DMS114 treated with DMSO at 0.1 percent for 48 hours (cell line): ENCODE results near the gene MEIS3.
A peak's percentile ranks its signal among the peaks of the same experiment; 100 is the strongest.

Source experiments
- DNase-seq: peaks from one replicate; lab custom pipeline; 2025; ENCODE audit not compliant: unreplicated experiment; lab: John Stamatoyannopoulos, UW

MEIS3 gene

DNA sequence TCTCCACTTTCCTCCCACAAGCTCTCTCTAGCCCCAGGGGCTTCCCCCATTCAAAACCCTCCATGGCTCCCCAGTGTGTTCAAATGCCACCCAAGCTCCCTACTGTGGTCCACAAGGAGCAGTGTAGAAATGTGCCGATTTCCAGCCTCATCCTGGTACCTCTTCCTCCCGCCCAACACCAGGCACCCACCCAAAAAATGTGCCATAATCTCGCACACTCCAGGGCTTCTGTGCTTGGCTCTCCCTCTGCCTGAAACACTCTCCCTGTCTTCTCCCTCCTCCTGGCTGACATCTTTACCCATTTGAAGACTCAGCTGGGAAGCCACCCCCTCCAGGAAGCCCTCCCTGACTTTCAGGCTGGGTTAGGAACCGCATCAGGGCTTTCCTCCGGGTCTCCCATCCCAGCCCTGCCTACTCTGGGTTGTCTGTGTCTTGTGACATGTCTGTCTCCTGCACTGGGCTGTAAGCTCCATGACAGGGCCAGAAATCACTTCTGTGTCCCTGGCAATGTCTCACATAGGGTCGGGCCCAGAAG, 16.6 kb upstream of the MEIS3 start:
- DNase-seq, result no peak

DNA sequence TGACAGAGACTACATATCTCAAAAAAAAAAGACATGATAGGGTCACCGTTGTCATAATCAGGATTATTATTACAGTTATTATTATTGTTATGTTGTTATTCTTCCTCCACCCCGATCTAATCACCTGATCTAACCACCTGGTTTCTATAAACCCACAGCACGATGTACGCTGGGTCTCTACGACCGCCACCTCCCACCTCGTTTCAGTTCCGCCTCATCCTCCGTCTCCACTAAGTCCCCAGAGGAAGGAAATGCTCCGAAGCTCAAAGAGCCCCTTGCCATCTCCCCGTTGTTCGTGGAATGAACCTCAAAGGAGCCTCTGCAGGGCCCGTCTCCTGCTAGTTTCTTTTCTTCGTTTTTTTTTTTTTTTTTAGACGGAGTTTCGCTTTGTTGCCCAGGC, 15.9 kb upstream of the MEIS3 start:
- no peak for DNase-seq

DNA sequence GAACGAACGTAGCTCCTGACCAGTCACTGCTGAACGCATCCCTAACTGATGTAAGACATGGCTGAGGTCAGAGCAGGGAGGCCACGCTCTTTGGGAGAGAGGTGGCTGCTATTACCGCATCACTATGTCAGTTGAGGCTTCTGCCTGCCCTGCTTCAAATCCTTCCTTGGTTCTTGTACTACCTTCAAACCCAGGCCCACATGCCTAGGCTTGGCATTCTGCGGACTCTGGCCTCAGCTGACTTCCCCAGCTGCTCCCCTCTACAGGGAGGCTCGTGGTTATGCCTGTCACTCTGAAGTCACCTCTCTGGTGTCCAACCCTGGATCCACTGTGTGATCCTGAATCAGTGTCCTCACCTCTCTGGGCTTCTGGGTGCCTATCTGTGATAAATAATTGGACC, 14.8 kb upstream of the MEIS3 start:
- no peak for DNase-seq

DNA sequence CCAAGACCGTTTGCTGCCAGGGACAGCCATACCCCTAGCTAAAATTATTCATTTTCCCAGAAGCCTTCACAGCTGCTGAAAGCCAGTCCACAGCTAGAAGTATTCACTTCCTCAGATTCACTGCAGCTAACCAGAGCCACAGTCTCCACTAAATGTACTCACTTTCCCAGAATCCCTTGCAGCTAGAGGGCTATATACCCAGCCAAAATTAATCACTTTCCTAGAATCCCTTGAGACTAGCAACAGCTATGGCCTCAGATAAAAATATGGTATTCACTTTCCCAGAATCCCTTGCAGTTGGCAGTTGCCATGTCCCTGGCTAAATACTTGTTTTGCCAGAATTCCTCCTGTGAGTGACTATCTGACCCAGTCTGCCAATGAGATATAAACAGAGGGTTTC, 13.8 kb upstream of the MEIS3 start:
- no peak for DNase-seq

DNA sequence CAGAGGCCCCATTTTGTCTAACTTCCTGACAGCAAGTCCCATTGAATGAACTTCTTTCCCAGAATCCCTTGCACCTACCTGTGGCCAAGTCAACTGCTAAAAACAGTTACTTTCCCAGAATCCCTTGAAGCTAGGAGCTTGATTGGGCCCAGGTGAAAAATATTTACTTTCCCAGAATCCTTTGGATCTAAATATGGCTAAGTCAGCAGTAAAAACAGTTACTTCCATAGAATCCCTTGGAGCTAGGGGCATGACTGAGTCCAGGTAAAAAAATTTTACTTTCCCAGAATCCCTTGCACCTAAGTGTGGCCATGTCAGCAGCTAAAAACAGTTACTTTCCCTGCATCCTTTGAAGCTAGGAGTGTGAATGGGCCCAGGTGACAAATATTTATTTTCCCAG, 13.2 kb upstream of the MEIS3 start:
- DNase-seq, result no peak

DNA sequence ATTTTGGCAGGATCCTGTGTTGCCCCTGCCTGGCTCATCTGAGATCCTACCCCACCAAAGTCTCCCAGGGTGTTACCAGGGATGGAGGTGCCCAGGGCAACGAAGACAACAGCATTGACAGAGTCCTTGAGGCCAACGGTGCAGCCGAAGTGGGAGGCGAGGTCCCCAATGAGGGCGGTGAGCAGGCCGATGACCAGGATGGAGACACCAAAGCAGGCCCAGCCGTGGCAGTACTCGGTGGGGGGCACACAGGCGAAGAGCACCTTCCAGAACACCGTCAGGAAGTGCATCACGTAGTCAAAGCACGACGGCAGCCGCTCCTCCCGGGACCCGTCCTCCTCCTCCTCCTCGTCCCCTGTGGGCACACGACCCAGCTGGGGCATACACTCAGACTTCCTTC, 12.8 kb upstream of the MEIS3 start:
- no peak for DNase-seq

DNA sequence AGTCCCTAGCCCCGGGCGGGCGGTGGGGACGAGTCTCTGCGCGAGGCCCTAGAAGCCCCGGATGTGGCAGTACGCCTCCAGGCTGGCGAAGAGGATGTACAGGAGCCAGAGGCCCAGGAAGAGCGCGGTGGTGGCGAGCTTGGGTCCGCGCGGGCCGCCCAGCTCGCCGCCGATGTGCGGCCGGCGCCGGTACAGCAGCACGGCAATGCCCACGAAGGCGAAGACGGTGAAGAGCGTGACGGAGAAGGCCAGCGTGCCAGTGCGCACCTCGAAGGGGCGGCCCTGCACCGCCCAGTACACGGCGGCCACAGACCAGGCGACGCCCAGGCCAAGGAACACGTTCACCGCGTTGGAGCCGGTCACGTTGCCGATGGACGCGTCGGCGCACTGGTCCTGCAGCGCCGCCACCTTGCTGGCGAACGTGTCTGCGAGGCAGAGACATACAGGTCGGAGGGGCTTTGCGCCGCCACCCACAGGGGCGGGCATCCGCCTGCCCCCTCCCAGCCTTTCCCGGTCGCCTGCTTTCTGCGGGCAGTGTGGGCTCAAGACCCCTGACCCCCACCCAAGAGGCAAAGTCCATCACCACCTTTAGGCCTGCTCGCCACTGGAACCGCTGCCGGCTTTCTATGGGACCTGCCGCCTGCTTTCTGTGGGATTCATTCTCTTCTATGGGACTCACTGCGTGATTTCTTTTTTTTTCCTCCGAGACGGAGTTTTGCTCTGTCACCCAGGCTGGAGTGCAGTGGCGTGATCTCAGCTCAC, 10.9 kb upstream of the MEIS3 start:
- no peak for DNase-seq

DNA sequence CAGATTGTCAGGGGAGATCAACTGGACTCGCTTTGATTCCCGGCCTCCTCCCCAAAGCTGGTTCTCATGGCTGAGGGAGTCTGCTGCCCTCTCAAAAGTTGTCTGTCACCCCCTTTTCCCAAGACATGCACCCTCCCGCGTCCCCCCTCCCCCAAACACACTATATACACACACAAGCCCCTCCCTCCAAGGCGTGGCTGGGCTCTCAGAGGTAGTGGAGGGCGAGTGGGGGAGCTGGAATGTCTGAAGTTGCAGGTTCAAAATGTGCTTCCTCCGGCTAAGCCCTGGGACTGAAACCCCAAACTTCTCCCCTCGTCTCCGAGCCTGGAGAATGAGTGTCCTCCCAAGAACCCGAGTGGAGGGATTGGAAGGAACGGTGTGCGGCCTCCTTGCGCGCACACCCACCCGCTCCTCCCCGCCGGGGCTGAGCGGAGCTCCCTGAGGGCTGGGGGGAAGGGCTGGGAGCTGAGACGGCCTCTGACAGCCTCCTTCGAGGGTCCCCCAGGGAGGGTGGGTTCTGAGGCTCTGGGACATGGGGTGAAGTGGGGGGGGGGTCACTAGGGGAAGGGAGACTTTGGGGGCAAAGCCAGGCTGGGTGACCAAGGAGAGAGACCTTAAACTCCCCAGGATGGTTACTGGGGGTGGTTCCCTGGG, 9.9 kb upstream of the MEIS3 start:
- no peak for DNase-seq

DNA sequence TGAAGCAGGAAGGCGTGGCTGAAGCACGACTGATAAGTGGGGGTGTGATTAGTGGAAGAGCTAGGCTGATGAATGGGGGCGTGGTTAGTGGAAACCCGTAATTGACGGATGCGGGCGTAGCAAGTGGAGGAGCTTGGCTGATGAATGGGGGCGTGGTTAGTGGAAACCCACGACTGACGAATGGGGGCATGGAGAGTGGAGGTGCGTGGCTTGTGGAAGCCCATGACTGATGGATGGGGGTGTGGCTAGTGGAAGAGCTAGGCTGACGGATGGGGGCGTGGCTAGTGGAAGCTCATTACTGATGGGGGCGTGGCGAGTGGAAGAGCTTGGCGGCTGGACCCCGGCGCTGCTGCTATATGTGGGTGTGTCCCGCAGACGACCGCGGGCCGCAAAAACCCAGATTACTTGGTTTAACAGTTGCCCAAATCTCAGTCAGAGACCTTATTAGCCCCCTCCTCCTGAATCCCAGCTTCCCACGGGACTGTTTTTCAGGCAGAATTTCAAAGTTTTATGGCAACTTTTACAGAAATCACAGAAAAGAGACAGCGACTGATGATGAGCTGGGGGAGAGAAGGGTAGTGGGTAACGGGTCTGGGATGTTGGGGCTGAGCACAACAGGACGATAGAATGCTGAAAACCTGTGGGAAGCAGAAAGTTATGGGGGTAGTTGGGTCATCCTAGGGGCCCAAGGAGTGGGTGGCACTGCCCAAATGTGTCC, 9.0 kb upstream of the MEIS3 start:
- peak; percentile 93 for DNase-seq

DNA sequence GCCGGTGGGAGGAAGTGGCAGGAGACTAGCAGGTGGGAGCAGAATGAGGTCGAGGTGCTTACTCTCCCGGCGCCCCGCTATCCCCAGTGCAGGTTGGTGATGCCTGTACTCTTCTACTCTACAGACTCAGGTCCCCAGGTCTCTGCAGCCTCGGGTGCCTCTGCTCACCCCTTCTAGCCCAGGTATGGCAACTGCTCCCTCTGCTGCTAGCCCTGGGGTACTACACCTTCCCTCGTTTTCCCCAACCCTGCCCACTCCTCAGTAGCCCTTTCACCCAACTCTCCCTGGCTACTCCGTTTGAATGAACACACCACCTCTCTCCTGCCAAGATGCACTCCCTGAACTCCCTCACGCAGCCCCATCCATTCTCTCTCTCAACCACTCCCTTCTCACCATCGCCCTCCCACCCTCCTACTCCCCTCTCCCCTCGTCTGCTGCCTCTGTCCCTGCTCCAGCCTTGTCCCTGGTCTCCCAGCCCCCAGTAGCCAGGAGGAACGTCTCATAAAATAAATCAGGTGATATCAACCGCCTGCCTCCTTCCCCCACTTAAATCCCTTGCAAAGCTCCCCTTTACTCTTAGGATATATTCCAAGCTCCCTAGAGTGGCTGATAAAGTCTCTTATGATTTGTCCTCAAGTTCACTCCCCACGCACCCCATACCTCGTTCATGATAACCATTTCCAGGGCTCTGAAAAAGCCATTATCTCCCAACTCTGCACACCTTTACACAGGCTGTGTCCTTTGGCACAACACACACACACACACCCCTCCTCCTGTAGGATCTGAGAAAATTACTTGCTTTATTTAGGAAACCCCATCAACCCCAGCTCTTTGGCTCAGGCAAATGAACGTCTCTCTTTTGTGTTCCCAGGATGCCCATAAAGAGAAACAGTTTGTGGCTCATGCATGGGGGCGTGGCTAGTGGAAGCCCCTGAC, 8.2 kb upstream of the MEIS3 start:
- DNase-seq, result no peak

DNA sequence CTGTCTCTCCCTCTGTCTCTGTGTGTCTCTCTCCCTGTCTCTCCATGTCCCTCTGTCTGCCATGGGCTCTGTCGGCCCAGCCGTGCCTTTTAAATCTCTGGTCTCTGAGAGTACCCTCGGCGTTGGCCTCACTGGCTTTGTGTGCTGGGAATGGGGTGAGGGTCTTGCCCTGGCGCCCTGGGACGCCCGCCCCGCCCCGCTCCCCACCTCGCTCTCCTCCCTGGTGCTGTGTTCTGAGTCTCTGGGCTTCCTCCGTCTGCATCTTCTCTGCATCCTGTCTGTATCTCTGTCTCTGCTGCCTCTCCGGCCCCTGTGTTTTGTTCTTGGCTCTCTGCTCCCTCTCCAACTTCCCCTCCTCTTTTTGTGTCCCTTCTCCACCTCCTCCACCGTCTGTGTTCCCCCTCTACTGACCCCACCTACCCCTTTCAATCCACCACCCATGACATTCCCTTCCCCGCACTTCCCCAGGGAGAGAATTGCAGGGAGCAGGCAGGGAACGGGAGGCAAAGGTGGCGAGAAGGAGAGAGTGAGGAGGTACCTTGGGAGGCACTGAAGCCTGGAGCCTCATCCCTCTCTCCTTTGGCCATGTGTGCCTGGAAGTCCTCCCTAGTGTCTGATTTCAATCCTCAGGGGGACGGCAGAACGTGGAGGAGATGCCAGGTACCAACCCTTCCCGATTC, 4.0 kb upstream of the MEIS3 start:
- no peak for DNase-seq

DNA sequence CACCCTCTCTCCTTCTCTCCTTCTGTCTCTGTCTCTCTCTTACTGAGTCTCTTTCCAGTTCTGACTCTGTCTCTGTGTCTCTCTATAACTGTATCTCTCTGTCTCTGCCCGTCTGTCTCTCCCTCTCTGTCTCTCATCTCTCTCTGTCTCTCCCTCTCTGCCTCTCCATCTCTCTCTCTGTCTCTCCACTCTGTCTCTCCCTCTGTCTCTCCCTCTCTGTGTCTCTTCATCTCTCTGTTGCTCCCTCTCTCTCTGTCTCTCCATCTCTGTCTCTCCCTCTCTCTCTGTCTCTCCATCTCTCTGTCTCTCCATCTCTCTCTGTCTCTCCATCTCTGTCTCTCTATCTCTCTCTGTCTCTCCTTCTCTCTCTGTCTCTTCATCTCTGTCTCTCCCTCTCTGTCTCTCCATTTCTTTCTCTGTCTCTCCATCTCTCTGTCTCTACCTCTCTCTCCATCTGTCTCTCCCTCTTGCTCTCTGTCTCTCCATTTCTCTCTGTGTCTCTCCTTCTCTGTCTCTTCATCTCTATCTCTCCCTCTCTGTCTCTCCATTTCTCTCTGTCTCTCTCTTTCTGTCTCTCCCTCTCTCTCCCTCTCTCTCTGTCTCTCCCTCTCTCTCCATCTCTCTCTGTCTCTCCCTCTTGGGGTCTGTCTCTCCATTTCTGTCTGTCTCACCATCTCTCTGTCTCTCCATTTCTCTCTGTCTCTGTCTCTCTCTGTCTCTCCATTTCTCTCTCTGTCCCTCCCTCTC, 3.3 kb upstream of the MEIS3 start:
- no peak for DNase-seq

DNA sequence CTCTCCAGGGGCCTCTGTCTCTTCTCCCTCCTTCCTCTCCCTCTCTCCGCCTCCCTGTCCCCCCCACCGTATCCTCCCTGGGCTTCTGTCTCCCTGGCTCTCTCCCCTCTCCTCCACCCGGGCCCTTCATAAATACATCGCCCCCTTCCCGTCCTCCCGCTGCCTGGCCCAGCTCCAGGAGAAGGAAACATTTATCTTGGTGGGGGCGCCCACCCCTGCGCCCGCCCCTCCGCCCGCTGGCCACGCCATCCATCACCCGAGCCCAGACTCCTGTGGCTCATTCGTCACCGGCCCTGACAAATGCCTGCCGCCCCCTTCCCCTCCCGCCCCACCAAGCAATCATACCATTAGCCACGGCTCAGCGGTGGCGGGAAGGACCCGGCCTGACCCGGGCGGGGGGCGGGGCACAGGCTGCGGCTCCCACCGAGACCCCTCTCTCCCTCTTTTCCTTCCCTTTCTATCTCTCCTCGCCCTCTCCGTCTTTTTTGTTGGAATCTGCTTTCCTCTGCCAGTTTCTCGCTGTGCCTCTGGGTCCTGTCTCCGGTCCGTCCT, 2.6 kb upstream of the MEIS3 start:
- no peak for DNase-seq

DNA sequence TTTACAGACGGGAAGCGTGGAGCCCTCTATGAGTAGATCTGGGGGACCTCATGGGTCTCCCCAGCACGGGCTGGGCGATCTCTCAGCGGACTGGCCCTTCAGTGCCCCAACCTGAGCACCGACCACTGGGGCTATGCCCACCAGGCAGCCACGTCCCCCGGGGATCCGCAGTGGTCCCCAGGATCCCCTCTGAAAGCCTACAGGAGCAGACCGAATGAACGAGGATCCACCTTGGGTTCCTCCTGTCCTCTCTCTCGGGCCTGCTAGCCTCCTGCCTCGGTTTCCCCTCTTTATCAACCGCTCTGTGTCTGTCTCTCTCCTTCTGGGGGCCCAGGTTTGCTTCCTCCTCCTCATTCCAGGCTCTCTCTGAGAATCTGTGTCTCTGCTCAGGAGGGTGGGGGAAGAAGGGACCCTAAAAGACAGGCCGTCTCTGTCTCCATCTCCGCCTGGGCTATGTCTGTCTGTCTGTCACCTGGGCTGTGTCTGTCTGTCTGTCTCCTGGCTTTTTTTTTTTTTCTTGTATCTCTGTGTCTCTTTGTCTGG, 2.0 kb upstream of the MEIS3 start:
- no peak for DNase-seq

DNA sequence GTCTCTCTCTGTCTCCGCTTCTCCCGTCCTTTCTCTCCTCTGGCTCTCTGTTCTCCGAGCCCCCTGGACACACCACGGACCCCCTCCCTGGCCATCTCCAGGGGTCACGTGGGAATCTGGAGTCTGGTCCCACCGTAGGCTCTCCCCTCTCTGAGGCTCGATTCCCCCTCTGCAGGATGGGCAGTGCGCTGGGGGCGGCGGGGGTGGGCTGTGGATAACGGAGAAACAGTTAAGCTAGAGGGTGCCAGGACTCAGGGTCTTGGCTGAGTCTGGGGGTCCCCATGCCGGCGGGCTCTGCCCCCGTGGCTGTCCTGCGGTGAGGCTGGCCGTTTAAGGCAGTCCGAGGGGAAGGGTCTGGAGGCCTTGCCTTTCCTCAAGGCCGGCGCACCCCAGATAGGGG, 462 bp upstream of the MEIS3 start:
- no peak for DNase-seq

DNA sequence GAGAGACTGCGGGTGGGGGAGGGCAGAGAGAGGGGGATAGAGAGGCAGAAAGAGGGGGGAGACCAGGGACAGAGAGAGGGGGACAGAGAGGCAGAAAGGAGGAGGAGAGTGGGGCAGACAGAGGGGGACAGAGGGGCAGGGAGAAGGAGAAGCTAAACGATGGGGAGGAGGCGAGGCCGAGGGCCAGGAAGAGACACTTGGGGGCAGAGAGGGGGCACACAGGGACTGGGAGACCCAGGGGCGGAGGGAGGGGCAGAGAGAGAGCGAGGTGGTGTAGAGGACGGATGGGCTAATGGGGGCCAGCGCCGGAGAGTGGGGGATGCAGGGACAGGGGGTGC, 666 bp downstream of the MEIS3 start:
- no peak for DNase-seq

DNA sequence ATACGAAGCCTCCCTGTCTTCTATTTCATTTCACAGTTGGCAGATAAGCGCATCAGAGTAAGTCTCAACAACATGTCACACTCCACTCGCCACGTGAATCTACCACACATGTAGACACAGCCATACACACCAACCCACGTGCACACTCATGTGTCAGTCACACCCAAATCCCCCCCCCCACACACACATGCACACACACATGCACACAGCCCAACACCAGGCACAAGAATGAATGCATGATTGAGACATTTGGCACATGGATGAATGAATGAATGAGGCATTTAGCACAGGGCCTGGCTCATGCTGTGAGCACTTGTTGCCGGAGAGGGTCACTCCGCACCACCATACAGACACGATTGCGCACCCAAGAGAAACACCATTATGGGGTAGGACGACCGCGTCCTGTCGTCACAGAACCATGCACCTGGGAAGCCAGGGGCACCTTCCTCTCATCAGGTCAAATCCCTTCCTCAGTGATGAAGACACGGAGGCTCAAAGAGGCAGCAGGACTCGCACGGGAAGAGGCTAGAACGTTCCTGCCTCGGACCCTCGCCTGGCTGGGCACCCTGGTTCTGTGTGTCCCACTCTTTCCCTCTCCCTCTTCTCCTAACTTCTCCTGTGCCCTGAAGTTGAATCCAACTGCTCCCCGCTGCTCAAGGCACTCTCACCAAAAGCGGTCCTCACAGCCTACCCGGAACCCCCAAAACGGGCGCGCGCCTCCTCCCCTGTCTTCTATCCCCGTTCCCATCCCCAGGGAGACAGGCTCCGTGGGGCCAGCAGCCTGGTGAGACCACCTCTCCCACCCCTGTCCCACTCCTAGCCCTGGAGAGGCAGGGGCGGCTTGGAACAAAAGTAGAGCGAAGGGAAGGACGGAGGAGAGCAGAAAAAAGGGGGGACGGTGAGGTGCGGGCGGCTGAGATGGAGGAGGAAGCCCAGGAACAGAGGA, 1.3 kb downstream of the MEIS3 start:
- no peak for DNase-seq

DNA sequence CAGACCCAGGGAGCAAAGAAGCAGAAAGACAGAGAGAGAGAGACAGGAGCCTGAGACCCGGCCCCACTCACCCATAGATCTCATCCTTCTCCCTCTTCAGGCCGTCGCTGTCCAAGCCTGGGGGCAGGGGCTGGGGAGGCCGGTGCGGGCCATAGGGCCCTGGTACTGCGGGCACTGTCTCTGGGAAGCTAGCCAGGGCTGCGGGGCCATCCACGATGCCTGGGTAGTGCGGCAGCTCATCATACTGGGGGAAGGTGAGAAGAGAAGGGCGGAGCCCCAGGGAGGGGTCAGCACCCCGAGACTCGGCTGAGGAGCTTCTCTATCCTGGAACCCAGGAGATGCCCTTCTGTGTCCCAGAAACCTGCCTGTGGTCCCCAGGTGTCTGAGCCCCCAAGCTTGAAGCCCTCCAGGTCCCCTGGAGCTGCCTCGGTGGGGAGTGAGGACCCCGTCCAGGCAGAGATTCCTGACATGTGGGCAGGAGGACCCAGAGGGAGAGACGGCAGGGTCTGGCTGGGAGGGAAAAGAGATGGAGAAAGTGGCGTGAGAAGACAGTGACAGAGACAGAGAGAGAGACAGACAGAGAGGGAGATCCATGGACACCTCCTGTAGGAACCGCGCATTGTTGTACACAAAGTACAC, 2.1 kb downstream of the MEIS3 start:
- DNase-seq, result no peak
